Thyroid gland (tissue), 4 donors: Measurements from ENCODE around the gene FKBP15. TPM values are rescaled to one million over a fixed set of nuclear protein-coding genes. Genes with fewer than 3 reads are reported as not detected.

ENCODE experiments used
- DNase-seq, 2 donors: peaks; one replicate each; pipeline ENCODE4 v3.0.0-alpha.2; 2019
- H3K27ac ChIP-seq, 3 donors: fragments of 200-600 bp; sonication (generic); 1 replicate in 2 of 3; 2 replicates in 1 of 3; pipeline ENCODE4 v1.5.1; 2016 to 2019; ENCODE audit warnings: mild to moderate bottlenecking in 1 of 3, moderate library complexity in 1 of 3
- H3K27me3 ChIP-seq: fragments of 200-600 bp; sonication (generic); one replicate; pipeline ENCODE4 v1.5.1; 2019
- H3K36me3 ChIP-seq, 2 donors: fragments of 200-600 bp; sonication (generic); one replicate each; pipeline ENCODE4 v1.5.1; 2016 to 2019
- H3K4me1 ChIP-seq, 2 donors: fragments of 200-600 bp; sonication (generic); one replicate each; pipeline ENCODE4 v1.5.1; 2017 to 2019
- H3K4me3 ChIP-seq, 3 donors: fragments of 200-600 bp; sonication (generic); replicated peaks in 1 of 3; 1 replicate in 2 of 3; 2 replicates in 1 of 3; pipeline ENCODE4 v1.5.1; 2016; ENCODE audit warnings: mild to moderate bottlenecking in 1 of 3
- H3K9me3 ChIP-seq: fragments of 200-600 bp; sonication (generic); one replicate; pipeline ENCODE4 v1.5.1; 2017
- CTCF ChIP-seq, 6 experiments: fragments of 200-600 bp in 3 of 6; fragments of 450-650 bp in 3 of 6; sonication (generic) in 3 of 6; IDR thresholded peaks; one replicate each; pipeline ENCODE4 v1.5.1; 2016 to 2019; ENCODE audit warnings: antibody characterized with exemption in 6 of 6, mild to moderate bottlenecking in 2 of 6, inconsistent platforms in 1 of 6, moderate library complexity in 1 of 6
- POLR2A ChIP-seq, 2 donors: fragments of 450-650 bp; IDR thresholded peaks; one replicate each; pipeline ENCODE4 v1.6.1; 2017; ENCODE audit warnings: antibody characterized with exemption in 2 of 2, mild to moderate bottlenecking in 2 of 2, moderate library complexity in 1 of 2
- WGBS, 2 donors: methylation state at CpG; one replicate each; pipeline ENCODE4 v1.1.5; 2017; 5-methylcytosine and 5-hydroxymethylcytosine counted together
- intact Hi-C: fragments of 100-400 bp; cut with DNase I; formaldehyde crosslinking; loops from one replicate; pipeline ENCODE4 v1.15.1; 2023
- total RNA-seq, 4 donors: library from RNA; depleted of rRNA; stranded (reverse); fragments of >200 nt; gene quantifications; one replicate each; pipeline ENCODE4 v1.2.3, GENCODE V29; 2016

Gene FKBP15
- total RNA-seq, 4 donors from 2014 or later, result 25.0 to 30.6 (median 29.1) TPM

DNA sequence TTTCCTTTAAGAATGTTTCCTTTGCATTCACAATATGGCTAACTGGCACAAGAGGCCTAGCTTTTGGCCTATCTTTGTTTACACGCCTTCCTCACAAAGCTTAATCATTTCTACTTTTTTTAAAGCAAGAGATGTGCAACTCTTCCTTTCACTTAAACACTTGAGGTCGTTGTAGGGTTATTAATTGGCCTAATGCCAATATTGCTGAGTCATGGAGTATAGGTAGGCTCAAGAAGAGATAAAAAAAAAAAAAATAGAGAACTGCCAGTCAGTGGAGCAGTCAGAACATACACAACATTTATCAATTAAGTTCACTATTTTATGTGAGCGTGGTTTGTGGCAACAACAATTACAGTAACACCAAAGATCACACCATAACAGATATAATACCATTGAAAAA lies 5.9 kb downstream of the FKBP15 start:
- H3K36me3 ChIP-seq, result peaks cover 0 to 5% of the 10 kb centered on the region in 2 donors
- H3K4me3 ChIP-seq, result no peak overlapping the region
- intact Hi-C loops, result no loop called here
- H3K4me1 ChIP-seq, result peaks cover 6 to 13% of the 10 kb centered on the region in 2 donors
- no peak overlapping the region for H3K27ac ChIP-seq
- no peak for DNase-seq
- TF ChIP-seq CTCF (IDR thresholded peaks at IDR 0.05) (no peak), POLR2A (IDR thresholded peaks at IDR 0.05) (no peak)
- WGBS, 2 donors, result 72 to 75% methylated on average over 3 of the region's 3 CpGs
- no peaks in the 10 kb centered on the region for H3K27me3 ChIP-seq
- no peaks in the 10 kb centered on the region for H3K9me3 ChIP-seq

DNA sequence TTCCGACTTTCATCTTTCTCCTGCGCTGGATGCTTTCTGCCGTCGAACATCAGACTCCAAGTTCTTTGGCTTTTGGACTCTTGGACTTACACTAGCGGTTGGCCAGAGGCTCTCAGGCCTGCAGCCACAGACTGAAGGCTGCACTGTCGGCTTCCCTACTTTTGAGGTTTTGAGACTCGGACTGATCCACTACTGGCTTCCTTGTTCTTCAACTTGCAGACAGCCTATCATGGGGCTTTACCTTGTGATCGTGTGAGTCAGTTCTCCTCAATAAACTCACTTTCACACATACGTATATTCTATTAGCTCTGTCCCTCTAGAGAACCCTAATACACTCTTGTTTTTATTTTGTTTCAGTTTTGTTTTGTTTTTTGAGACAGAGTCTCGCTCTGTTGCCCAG lies 10.3 kb downstream of the FKBP15 start:
- Histone ChIP-seq H3K4me3 (no peak overlapping the region), H3K9me3 (no peaks in the 10 kb centered on the region)
- WGBS, 2 donors, result 95 to 97% methylated on average over 10 of the region's 10 CpGs

GRCh38 chr9:113205861-113206260 lies 15.2 kb downstream of the FKBP15 start:
- 97 to 100% methylated on average over 1 of the region's 1 CpG for WGBS, 2 donors
- H3K36me3 ChIP-seq, result peaks cover 7 to 36% of the 10 kb centered on the region in 2 donors
- no peak for DNase-seq
- no peaks in the 10 kb centered on the region for H3K4me1 ChIP-seq
- H3K9me3 ChIP-seq, result no peaks in the 10 kb centered on the region
- H3K4me3 ChIP-seq, result no peak overlapping the region
- intact Hi-C loops, result no loop called here
- H3K27ac ChIP-seq, result no peak overlapping the region
- H3K27me3 ChIP-seq, result no peaks in the 10 kb centered on the region
- no peak for TF ChIP-seq POLR2A (IDR thresholded peaks at IDR 0.05)
- no peak for TF ChIP-seq CTCF (IDR thresholded peaks at IDR 0.05)

More for the DNA sequence above, 10.3 kb downstream of the FKBP15 start:
- Histone ChIP-seq H3K4me1 (no peaks in the 10 kb centered on the region), H3K27ac (no peak overlapping the region), H3K36me3 (peaks cover 5 to 20% of the 10 kb centered on the region in 2 donors), H3K27me3 (no peaks in the 10 kb centered on the region)
- DNase-seq, result no peak
- TF ChIP-seq CTCF (IDR thresholded peaks at IDR 0.05) (no peak), POLR2A (IDR thresholded peaks at IDR 0.05) (no peak)
- intact Hi-C loops, result no loop called here

GRCh38 chr9:113205432-113205831 lies 15.6 kb downstream of the FKBP15 start:
- H3K4me3 ChIP-seq, result no peak overlapping the region
- peaks cover 7 to 32% of the 10 kb centered on the region in 2 donors for H3K36me3 ChIP-seq
- no peaks in the 10 kb centered on the region for H3K4me1 ChIP-seq
- no peak for DNase-seq
- TF ChIP-seq POLR2A (IDR thresholded peaks at IDR 0.05) (no peak), CTCF (IDR thresholded peaks at IDR 0.05) (no peak)
- no peak overlapping the region for H3K27ac ChIP-seq
- H3K9me3 ChIP-seq, result no peaks in the 10 kb centered on the region
- WGBS, 2 donors, result 91 to 93% methylated on average over 2 of the region's 2 CpGs
- no peaks in the 10 kb centered on the region for H3K27me3 ChIP-seq
- intact Hi-C loops, result no loop called here

GRCh38 chr9:113199683-113200329 lies 21.3 kb downstream of the FKBP15 start:
- H3K27ac ChIP-seq, result no peak overlapping the region
- DNase-seq, result no peak
- H3K27me3 ChIP-seq, result no peaks in the 10 kb centered on the region
- WGBS, 2 donors, result 88 to 93% methylated on average over 4 of the region's 4 CpGs
- intact Hi-C loops, result no loop called here
- peaks cover 18 to 38% of the 10 kb centered on the region in 2 donors for H3K36me3 ChIP-seq
- no peaks in the 10 kb centered on the region for H3K9me3 ChIP-seq
- TF ChIP-seq CTCF (IDR thresholded peaks at IDR 0.05), result no peak
- no peak for TF ChIP-seq POLR2A (IDR thresholded peaks at IDR 0.05)
- H3K4me3 ChIP-seq, result no peak overlapping the region
- no peaks in the 10 kb centered on the region for H3K4me1 ChIP-seq
